GM06990 (cell line): Measurements from ENCODE around the gene SARS1.
A peak's percentile ranks its signal among the peaks of the same experiment; 100 is the strongest.

Experiments used
- DNase-seq: peaks from one replicate; pipeline ENCODE4 v3.0.0-alpha.2; 2011; ENCODE audit not compliant: insufficient read length; ENCODE audit errors: extremely low read depth
- H3K27me3 ChIP-seq: replicated peaks from 2 replicates; pipeline ENCODE4 v1.6.0; 2011; ENCODE audit warnings: low read length; ENCODE audit not compliant: control insufficient read depth, insufficient read depth
- H3K36me3 ChIP-seq: 2 replicates; pipeline ENCODE4 v1.5.1; 2011; ENCODE audit warnings: low read length; ENCODE audit not compliant: control insufficient read depth, insufficient read depth
- H3K4me3 ChIP-seq: replicated peaks from 2 replicates; pipeline ENCODE4 v1.5.1; 2011; ENCODE audit warnings: low read depth, mild to moderate bottlenecking, control low read depth, low read length
- CTCF ChIP-seq: IDR thresholded peaks from 2 replicates; pipeline ENCODE4 v1.5.1; 2011; ENCODE audit warnings: low read length, control low read depth, mild to moderate bottlenecking, inconsistent platforms; ENCODE audit not compliant: insufficient read depth, poor library complexity, severe bottlenecking

SARS1 gene

GRCh38 chr1:109247401-109248365, 34.0 kb downstream of the SARS1 start:
- no peaks in the 10 kb centered on the region for H3K36me3 ChIP-seq
- no peak overlapping the region for H3K4me3 ChIP-seq
- H3K27me3 ChIP-seq: no peaks in the 10 kb centered on the region; the same call in 1 of the 2 replicates
- no peak for DNase-seq
- no peak for TF ChIP-seq CTCF

GRCh38 chr1:109248444-109248796, 34.7 kb downstream of the SARS1 start:
- no peaks in the 10 kb centered on the region for H3K36me3 ChIP-seq
- no peaks in the 10 kb centered on the region; the same call in 1 of the 2 replicates for H3K27me3 ChIP-seq
- no peak for TF ChIP-seq CTCF
- no peak overlapping the region for H3K4me3 ChIP-seq
- no peak for DNase-seq

- TF ChIP-seq CTCF: no peak
- peak; percentile 65 for DNase-seq
- no peaks in the 10 kb centered on the region; the same call in 1 of the 2 replicates for H3K27me3 ChIP-seq
- H3K36me3 ChIP-seq: no peaks in the 10 kb centered on the region
- H3K4me3 ChIP-seq: peak within 1 kb of the TSS; percentile 35
These were observed 35.3 kb downstream of the SARS1 start, which contains the start of gene CELSR2 for GRCh38 chr1:109248797-109249629. Gene CELSR2 (plus strand): TSS chr1:109249539. CDS start chr1:109250080, 541 bp downstream.

GRCh38 chr1:109249654-109250401, 36.1 kb downstream of the SARS1 start:
- DNase-seq: no peak
- Histone ChIP-seq H3K27me3 (no peaks in the 10 kb centered on the region; the same call in 1 of the 2 replicates), H3K4me3 (peak overlapping the region; percentile 35), H3K36me3 (no peaks in the 10 kb centered on the region)
- TF ChIP-seq CTCF: no peak
